ENCODE measurements around the gene PPP2R5E. TPM values are rescaled to one million over a fixed set of nuclear protein-coding genes. Genes with fewer than 3 reads are reported as not detected.
"Not testable (repeated sequence)": the region's sequence is repeated elsewhere in the genome, so short reads cannot be mapped to it uniquely, and the experiment has no call there.

Gene PPP2R5E
- total RNA-seq, 1 experiment from 2014 or later, result 45.0 TPM

DNA sequence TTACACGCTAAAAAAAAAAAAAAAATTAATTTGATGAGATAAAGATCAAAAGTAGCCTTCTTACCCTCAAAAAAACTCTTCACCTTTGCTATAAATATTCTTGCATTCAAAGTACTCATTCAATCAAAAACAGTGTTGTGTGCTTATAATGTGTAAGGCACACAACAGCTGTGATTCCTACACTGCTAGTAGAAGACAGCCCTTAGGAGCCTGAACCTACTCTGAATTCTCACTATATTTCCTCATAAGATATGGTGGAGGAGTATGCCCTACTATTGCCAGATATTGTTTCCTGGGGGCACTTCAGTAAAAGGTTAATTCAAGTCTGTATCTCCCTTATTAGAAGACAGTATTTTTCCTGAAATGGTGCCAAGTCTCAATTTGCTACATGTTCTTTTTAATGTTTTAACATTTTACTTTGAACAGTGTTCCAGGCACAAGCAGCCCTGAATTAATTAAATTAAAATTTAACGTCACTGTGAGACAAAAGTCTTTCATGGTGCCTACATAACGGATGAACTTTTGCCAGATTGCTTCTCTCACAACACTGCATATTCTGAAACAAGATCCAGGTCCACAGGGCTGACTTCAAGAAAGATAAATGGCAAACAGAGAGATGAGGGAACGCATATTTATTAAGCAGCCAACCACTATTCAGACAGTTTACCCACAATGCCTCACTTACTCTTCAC is 19.3 kb downstream of the PPP2R5E start:
- DNase-seq (ENCODE audit: low read depth, low spot score) (no peak), ATAC-seq (no peak)
- Histone ChIP-seq H3K4me3 (replicated peaks in 1 of 2; ENCODE audit: low read depth in 1 of 2, low read length in 2 of 2) (no peak overlapping the region), H3K79me2 (ENCODE audit: insufficient read depth, low read length) (peaks cover 56% of the 10 kb centered on the region), H3K27ac (ENCODE audit: low read depth, low read length) (no peak overlapping the region), H3K27me3 (ENCODE audit: insufficient read depth, low read length) (no peaks in the 10 kb centered on the region), H3K4me1 (ENCODE audit: control insufficient read depth in 1 of 2, insufficient read depth in 2 of 2, low read length in 2 of 2) (no peaks in the 10 kb centered on the region), H3K36me3 (ENCODE audit: control insufficient read depth in 1 of 2, insufficient read depth in 2 of 2, low read length in 2 of 2) (0 out of 4 replicates have a peak, but pooled peaks cover 0 to 3% of the 10 kb centered on the region in 2 experiments), H3K9ac (ENCODE audit: low read length) (no peak overlapping the region), H2AFZ (ENCODE audit: low read depth, low read length, poor library complexity, severe bottlenecking) (no peak overlapping the region), H3K9me2 (ENCODE audit: insufficient read depth) (no peaks in the 10 kb centered on the region), H3K9me3 (ENCODE audit: control insufficient read depth in 1 of 2, insufficient read depth in 1 of 2, low read depth in 1 of 2, low read length in 2 of 2) (no peaks in the 10 kb centered on the region), H3K4me2 (ENCODE audit: low read length) (no peak overlapping the region), H4K20me1 (ENCODE audit: insufficient read depth) (no peaks in the 10 kb centered on the region)
- intact Hi-C loops (cut with micrococcal nuclease), result no loop called here
- ChIA-PET POLR2A (no interaction called here), RAD21 (ENCODE audit: low non-redundant PET in 1 of 2, low total read pairs in 2 of 2, uncharacterized antibody in 2 of 2, unreplicated experiment in 2 of 2) (no interaction called here), CTCF (no interaction called here)
- TF ChIP-seq CBX3 (IDR thresholded peaks at IDR 0.05; ENCODE audit: low read depth), result no peak
- TF ChIP-seq, protein P1, sequence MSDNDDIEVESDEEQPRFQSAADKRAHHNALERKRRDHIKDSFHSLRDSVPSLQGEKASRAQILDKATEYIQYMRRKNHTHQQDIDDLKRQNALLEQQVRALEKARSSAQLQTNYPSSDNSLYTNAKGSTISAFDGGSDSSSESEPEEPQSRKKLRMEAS (IDR thresholded peaks at IDR 0.05), result no peak
- TF ChIP-seq YY1 (IDR thresholded peaks at IDR 0.05; ENCODE audit: extremely low read depth, insufficient replicate concordance, low read depth, low read length), result no peak
- no peak for TF ChIP-seq POLR2AphosphoS5 (IDR thresholded peaks at IDR 0.05; ENCODE audit: low read depth, low read length)
- no peak for TF ChIP-seq POLR2A (IDR thresholded peaks at IDR 0.05; ENCODE audit: borderline replicate concordance, extremely low read depth, insufficient read depth, insufficient read length)
- TF ChIP-seq, protein P2, sequence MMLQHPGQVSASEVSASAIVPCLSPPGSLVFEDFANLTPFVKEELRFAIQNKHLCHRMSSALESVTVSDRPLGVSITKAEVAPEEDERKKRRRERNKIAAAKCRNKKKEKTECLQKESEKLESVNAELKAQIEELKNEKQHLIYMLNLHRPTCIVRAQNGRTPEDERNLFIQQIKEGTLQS (IDR thresholded peaks at IDR 0.05), result no peak
- TF ChIP-seq FOSL1 (IDR thresholded peaks at IDR 0.05; ENCODE audit: low read depth), result no peak
- TF ChIP-seq, protein P3, sequence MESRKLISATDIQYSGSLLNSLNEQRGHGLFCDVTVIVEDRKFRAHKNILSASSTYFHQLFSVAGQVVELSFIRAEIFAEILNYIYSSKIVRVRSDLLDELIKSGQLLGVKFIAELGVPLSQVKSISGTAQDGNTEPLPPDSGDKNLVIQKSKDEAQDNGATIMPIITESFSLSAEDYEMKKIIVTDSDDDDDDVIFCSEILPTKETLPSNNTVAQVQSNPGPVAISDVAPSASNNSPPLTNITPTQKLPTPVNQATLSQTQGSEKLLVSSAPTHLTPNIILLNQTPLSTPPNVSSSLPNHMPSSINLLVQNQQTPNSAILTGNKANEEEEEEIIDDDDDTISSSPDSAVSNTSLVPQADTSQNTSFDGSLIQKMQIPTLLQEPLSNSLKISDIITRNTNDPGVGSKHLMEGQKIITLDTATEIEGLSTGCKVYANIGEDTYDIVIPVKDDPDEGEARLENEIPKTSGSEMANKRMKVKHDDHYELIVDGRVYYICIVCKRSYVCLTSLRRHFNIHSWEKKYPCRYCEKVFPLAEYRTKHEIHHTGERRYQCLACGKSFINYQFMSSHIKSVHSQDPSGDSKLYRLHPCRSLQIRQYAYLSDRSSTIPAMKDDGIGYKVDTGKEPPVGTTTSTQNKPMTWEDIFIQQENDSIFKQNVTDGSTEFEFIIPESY (IDR thresholded peaks at IDR 0.05; ENCODE audit: extremely low read depth, insufficient replicate concordance, low read length), result no peak
- no peak for TF ChIP-seq EZH2 (IDR thresholded peaks at IDR 0.05)
- TF ChIP-seq CEBPB (IDR thresholded peaks at IDR 0.05; ENCODE audit: low read depth), result no peak
- TSS peak; percentile 20 for BruUV-seq (replicated peaks)

DNA sequence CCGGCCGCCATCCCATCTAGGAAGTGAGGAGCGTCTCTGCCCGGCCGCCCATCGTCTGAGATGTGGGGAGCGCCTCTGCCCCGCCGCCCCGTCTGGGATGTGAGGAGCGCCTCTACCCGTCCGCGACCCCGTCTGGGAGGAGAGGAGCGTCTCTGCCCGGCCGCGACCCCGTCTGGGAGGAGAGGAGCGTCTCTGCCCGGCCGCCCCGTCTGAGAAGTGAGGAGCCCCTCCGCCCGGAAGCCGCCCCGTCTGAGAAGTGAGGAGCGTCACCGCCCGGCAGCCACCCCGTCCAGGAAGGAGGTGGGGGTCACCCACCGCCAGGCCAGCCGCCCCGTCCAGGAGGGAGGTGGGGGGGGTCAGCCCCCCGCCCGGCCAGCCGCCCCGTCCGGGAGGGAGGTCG is 20.7 kb downstream of the PPP2R5E start:
- H3K4me3 ChIP-seq (replicated peaks in 1 of 2; ENCODE audit: low read depth in 1 of 2, low read length in 2 of 2); H3K27ac ChIP-seq (ENCODE audit: low read depth, low read length); H4K20me1 ChIP-seq (ENCODE audit: insufficient read depth); POLR2A ChIA-PET; CTCF ChIA-PET; H3K27me3 ChIP-seq (ENCODE audit: insufficient read depth, low read length); H2AFZ ChIP-seq (ENCODE audit: low read depth, low read length, poor library complexity, severe bottlenecking); H3K36me3 ChIP-seq (ENCODE audit: control insufficient read depth in 1 of 2, insufficient read depth in 2 of 2, low read length in 2 of 2); H3K9ac ChIP-seq (ENCODE audit: low read length); BruUV-seq (replicated peaks); H3K4me1 ChIP-seq (ENCODE audit: control insufficient read depth in 1 of 2, insufficient read depth in 2 of 2, low read length in 2 of 2); DNase-seq (ENCODE audit: low read depth, low spot score); H3K9me3 ChIP-seq (ENCODE audit: control insufficient read depth in 1 of 2, insufficient read depth in 1 of 2, low read depth in 1 of 2, low read length in 2 of 2); ATAC-seq; H3K9me2 ChIP-seq (ENCODE audit: insufficient read depth); RAD21 ChIA-PET (ENCODE audit: low non-redundant PET in 1 of 2, low total read pairs in 2 of 2, uncharacterized antibody in 2 of 2, unreplicated experiment in 2 of 2); intact Hi-C loops (cut with micrococcal nuclease); H3K4me2 ChIP-seq (ENCODE audit: low read length): not testable (repeated sequence)
- H3K79me2 ChIP-seq (ENCODE audit: insufficient read depth, low read length), result peaks cover 53% of the 10 kb centered on the region
